Fibroblast of the conjunctiva (primary cell): Measurements from ENCODE around the gene CPT1B.

Experiments used
- DNase-seq: peaks from one replicate; pipeline ENCODE4 v3.0.0-alpha.2; 2010; ENCODE audit warnings: low read depth

Gene CPT1B

GRCh38 chr22:50569896-50570535 lies 8.2 kb downstream of the CPT1B start:
- DNase-seq, result no peak

GRCh38 chr22:50569041-50569459 lies 9.2 kb downstream of the CPT1B start:
- no peak for DNase-seq

- no peak for DNase-seq
Measured at GRCh38 chr22:50568626-50569025, 9.6 kb downstream of the CPT1B start.

- DNase-seq, result no peak
Measured at GRCh38 chr22:50567721-50568252, 10.4 kb downstream of the CPT1B start.

GRCh38 chr22:50564289-50564688 lies 13.9 kb downstream of the CPT1B start:
- DNase-seq, result no peak

- DNase-seq, result no peak
Measured at GRCh38 chr22:50563413-50564160, 14.6 kb downstream of the CPT1B start.

GRCh38 chr22:50562523-50563412 lies 15.5 kb downstream of the CPT1B start, which contains the start of gene SYCE3:
SYCE3 (minus strand) TSS chr22:50562919; CDS start chr22:50556405, 6,514 bp downstream.
- peak; percentile 79 for DNase-seq

GRCh38 chr22:50561401-50562358 lies 16.5 kb downstream of the CPT1B start:
- DNase-seq, result no peak

- DNase-seq, result no peak
Measured at GRCh38 chr22:50560034-50560433, 18.2 kb downstream of the CPT1B start.

GRCh38 chr22:50556703-50557102 lies 21.5 kb downstream of the CPT1B start:
- DNase-seq, result no peak

- no peak for DNase-seq
Measured at GRCh38 chr22:50553310-50553709, 24.9 kb downstream of the CPT1B start.

- no peak for DNase-seq
Measured at GRCh38 chr22:50551160-50551752, 27.0 kb downstream of the CPT1B start.

GRCh38 chr22:50550395-50550794 lies 27.8 kb downstream of the CPT1B start:
- no peak for DNase-seq

GRCh38 chr22:50548921-50549790 lies 29.1 kb downstream of the CPT1B start:
- DNase-seq, result no peak

GRCh38 chr22:50548040-50548920 lies 29.9 kb downstream of the CPT1B start:
- no peak for DNase-seq

- DNase-seq, result no peak
Measured at GRCh38 chr22:50547263-50547985, 30.8 kb downstream of the CPT1B start.

- DNase-seq, result no peak
Measured at GRCh38 chr22:50546326-50547262, 31.6 kb downstream of the CPT1B start.
